Activated CD4-positive, alpha-beta T cell treated with anti-CD3 and anti-CD28 coated beads, Interleukin-10, Interleukin-2, amounts not matched to agents 100 ng/mL and 50 ng/mL, durations not matched to agents 16 hours and 8 hours (primary cell): ENCODE data around the gene BCDIN3D.
"Not testable (repeated sequence)": the region's sequence is repeated elsewhere in the genome, so short reads cannot be mapped to it uniquely, and the experiment has no call there.

Source experiments
- DNase-seq: peaks from one replicate; pipeline ENCODE4 v3.0.0-alpha.2; 2020

Gene BCDIN3D

GRCh38 chr12:49875115-49875720, 32.3 kb upstream of the BCDIN3D start:
- no peak for DNase-seq

- DNase-seq: no peak
These were observed 31.4 kb upstream of the BCDIN3D start for GRCh38 chr12:49874142-49874897.

GRCh38 chr12:49873361-49873934, 30.5 kb upstream of the BCDIN3D start:
- no peak for DNase-seq

GRCh38 chr12:49872781-49873181, 29.9 kb upstream of the BCDIN3D start:
- DNase-seq: no peak

GRCh38 chr12:49872381-49872780, 29.5 kb upstream of the BCDIN3D start:
- DNase-seq: no peak

- DNase-seq: not testable (repeated sequence)
These were observed 28.9 kb upstream of the BCDIN3D start for GRCh38 chr12:49871811-49872251.

GRCh38 chr12:49871263-49871561, 28.3 kb upstream of the BCDIN3D start:
- no peak for DNase-seq

GRCh38 chr12:49870501-49871262, 27.8 kb upstream of the BCDIN3D start:
- no peak for DNase-seq

GRCh38 chr12:49869816-49870500, 27.1 kb upstream of the BCDIN3D start:
- no peak for DNase-seq

- no peak for DNase-seq
These were observed 26.3 kb upstream of the BCDIN3D start for GRCh38 chr12:49868952-49869815.

- DNase-seq: no peak
These were observed 25.5 kb upstream of the BCDIN3D start for GRCh38 chr12:49868449-49868848.

GRCh38 chr12:49867570-49868341, 24.9 kb upstream of the BCDIN3D start:
- DNase-seq: no peak

GRCh38 chr12:49866859-49867569, 24.1 kb upstream of the BCDIN3D start:
- peak; percentile 75 for DNase-seq

GRCh38 chr12:49865782-49866135, 22.9 kb upstream of the BCDIN3D start:
- DNase-seq: no peak

- DNase-seq: no peak
These were observed 22.3 kb upstream of the BCDIN3D start for GRCh38 chr12:49865109-49865781.

- DNase-seq: no peak
These were observed 21.8 kb upstream of the BCDIN3D start for GRCh38 chr12:49864798-49865090.

- DNase-seq: no peak
These were observed 21.3 kb upstream of the BCDIN3D start for GRCh38 chr12:49863946-49864797.

GRCh38 chr12:49860921-49861320, 18.0 kb upstream of the BCDIN3D start:
- DNase-seq: not testable (repeated sequence)

- not testable (repeated sequence) for DNase-seq
These were observed 13.0 kb upstream of the BCDIN3D start for GRCh38 chr12:49855890-49856289.
